Smooth muscle cell (in vitro differentiated cells): Measurements from ENCODE around the gene SIGLEC10. TPM values are rescaled to one million over a fixed set of nuclear protein-coding genes. Genes with fewer than 3 reads are reported as not detected.

Source experiments
- DNase-seq: peaks from one replicate; lab custom pipeline; 2025; ENCODE audit not compliant: unreplicated experiment; lab: John Stamatoyannopoulos, UW
- H2AFZ ChIP-seq: fragments of 200-600 bp; sonication (generic); 2 replicates; pipeline ENCODE4 v1.6.0; 2016; ENCODE audit warnings: antibody characterized with exemption, low read depth, mild to moderate bottlenecking
- H3F3A ChIP-seq: fragments of 200-600 bp; sonication (generic); 2 replicates; pipeline ENCODE4 v1.6.0; 2017; ENCODE audit warnings: antibody characterized with exemption, low read depth
- H3K27ac ChIP-seq: fragments of 200-600 bp; sonication (generic); 2 replicates; pipeline ENCODE4 v1.5.1; 2016; ENCODE audit warnings: low read depth, mild to moderate bottlenecking
- H3K27me3 ChIP-seq: fragments of 200-600 bp; sonication (generic); 2 replicates; pipeline ENCODE4 v1.6.1; 2016; ENCODE audit warnings: low read depth, mild to moderate bottlenecking
- H3K36me3 ChIP-seq: fragments of 200-600 bp; sonication (generic); 2 replicates; pipeline ENCODE4 v1.5.1; 2016; ENCODE audit warnings: low read depth
- H3K4me1 ChIP-seq: fragments of 200-600 bp; sonication (generic); 2 replicates; pipeline ENCODE4 v1.5.1; 2016; ENCODE audit warnings: low read depth
- H3K4me2 ChIP-seq: fragments of 200-600 bp; sonication (generic); 2 replicates; pipeline ENCODE4 v1.6.0; 2016; ENCODE audit warnings: mild to moderate bottlenecking
- H3K4me3 ChIP-seq: fragments of 200-600 bp; sonication (generic); 2 replicates; pipeline ENCODE4 v1.5.1; 2016; ENCODE audit warnings: mild to moderate bottlenecking
- H3K79me2 ChIP-seq: fragments of 200-600 bp; sonication (generic); 2 replicates; pipeline ENCODE4 v1.6.0; 2016; ENCODE audit warnings: low read depth, mild to moderate bottlenecking
- H3K9ac ChIP-seq: fragments of 200-600 bp; sonication (generic); 2 replicates; pipeline ENCODE4 v1.6.0; 2016; ENCODE audit warnings: low read depth
- H3K9me3 ChIP-seq: fragments of 200-600 bp; sonication (generic); replicated peaks from 2 replicates; pipeline ENCODE4 v1.5.1; 2016; ENCODE audit warnings: low read depth
- H4K20me1 ChIP-seq: fragments of 200-600 bp; sonication (generic); 2 replicates; pipeline ENCODE4 v1.6.0; 2016; ENCODE audit warnings: low read depth
- CTCF ChIP-seq: fragments of 200-600 bp; sonication (generic); IDR thresholded peaks from 2 replicates; pipeline ENCODE4 v1.5.1; 2017; ENCODE audit warnings: borderline replicate concordance, mild to moderate bottlenecking, antibody characterized with exemption; ENCODE audit not compliant: insufficient read depth, poor library complexity, severe bottlenecking
- WGBS: methylation state at CpG from one replicate; pipeline ENCODE4 v1.1.7; 2016; ENCODE audit warnings: low lambda C conversion rate; 5-methylcytosine and 5-hydroxymethylcytosine counted together
- polyA plus RNA-seq: library from polyadenylated mRNA; unstranded; fragments of >200 nt; fragmentation: Nextera tagmentation; extraction: Ambion mirVana; gene quantifications from 2 replicates; pipeline ENCODE4 v1.2.1, GENCODE V29; 2016
- small RNA-seq: library from RNA; depleted of rRNA; stranded (forward); fragments of <200 nt; gene quantifications from one replicate; pipeline ENCODE3, GENCODE V24; 2014
- total RNA-seq: library from RNA; depleted of rRNA; stranded (reverse); fragments of >200 nt; gene quantifications from 2 replicates; pipeline ENCODE4 v1.2.3, GENCODE V29; 2014

SIGLEC10 gene
- total and polyA plus RNA-seq, 2 experiments from 2014 or later: not detected

GRCh38 chr19:51364200-51365106, 53.0 kb downstream of the SIGLEC10 start:
- WGBS: 86% methylated on average over 15 of the region's 15 CpGs

GRCh38 chr19:51361239-51361638, 56.2 kb downstream of the SIGLEC10 start:
- 96% methylated on average over 13 of the region's 13 CpGs for WGBS

More at GRCh38 chr19:51364200-51365106, 53.0 kb downstream of the SIGLEC10 start:
- Histone ChIP-seq H4K20me1 (no peaks in the 10 kb centered on the region), H3K27me3 (no peaks in the 10 kb centered on the region), H3K4me3 (peak overlapping the region; percentile 93), H3K36me3 (no peaks in the 10 kb centered on the region), H3K79me2 (no peaks in the 10 kb centered on the region), H3K9me3 (no peaks in the 10 kb centered on the region), H3K4me1 (peaks cover 22% of the 10 kb centered on the region), H2AFZ (no peak overlapping the region), H3K4me2 (peak overlapping the region; percentile 100), H3F3A (peaks cover 6% of the 10 kb centered on the region), H3K27ac (no peak overlapping the region), H3K9ac (no peak overlapping the region)
- DNase-seq: no peak
- no peak for TF ChIP-seq CTCF

More at GRCh38 chr19:51361239-51361638, 56.2 kb downstream of the SIGLEC10 start:
- H2AFZ ChIP-seq: no peak overlapping the region
- no peak for DNase-seq
- no peaks in the 10 kb centered on the region for H3K9me3 ChIP-seq
- no peak for TF ChIP-seq CTCF
- no peaks in the 10 kb centered on the region for H3K36me3 ChIP-seq
- H3K4me3 ChIP-seq: no peak overlapping the region
- H4K20me1 ChIP-seq: peaks cover 2% of the 10 kb centered on the region
- no peaks in the 10 kb centered on the region for H3K79me2 ChIP-seq
- no peaks in the 10 kb centered on the region for H3K27me3 ChIP-seq
- H3K9ac ChIP-seq: no peak overlapping the region
- peaks cover 7% of the 10 kb centered on the region for H3F3A ChIP-seq
- peaks cover 10% of the 10 kb centered on the region for H3K4me1 ChIP-seq
- H3K4me2 ChIP-seq: no peak overlapping the region
- no peak overlapping the region for H3K27ac ChIP-seq

Small RNAs within 50 kb of the gene (small RNA-seq; reads per million reads assigned to genes)
- gene AC020914.5: not detected

Other genes with a start within 250 kb of the SIGLEC10 start
- gene CD33, start 192.6 kb downstream of the SIGLEC10 start, total RNA-seq: not detected in 2 replicates
- not detected in 2 replicates for gene CD33, start 192.6 kb downstream of the SIGLEC10 start, polyA plus RNA-seq
- gene SIGLECL1, start 166.6 kb downstream of the SIGLEC10 start, total RNA-seq: not detected in 2 replicates
- gene SIGLECL1, start 166.6 kb downstream of the SIGLEC10 start, polyA plus RNA-seq: not detected in 2 replicates
- gene IGLON5, start 106.0 kb downstream of the SIGLEC10 start, total RNA-seq: 3.5 and 4.6 TPM in 2 replicates
- 3.4 and 3.8 TPM in 2 replicates for gene IGLON5, start 106.0 kb downstream of the SIGLEC10 start, polyA plus RNA-seq
- 0.63 and 2.2 TPM in 2 replicates for gene VSIG10L, start 75.5 kb downstream of the SIGLEC10 start, total RNA-seq
- gene VSIG10L, start 75.5 kb downstream of the SIGLEC10 start, polyA plus RNA-seq: 2.5 and 4.2 TPM in 2 replicates
- gene ETFB, start 51.3 kb downstream of the SIGLEC10 start, total RNA-seq: 38.0 and 51.1 TPM in 2 replicates
- gene ETFB, start 51.3 kb downstream of the SIGLEC10 start, polyA plus RNA-seq: 94.5 and 108 TPM in 2 replicates
- not detected in 2 replicates for gene CLDND2, start 48.6 kb downstream of the SIGLEC10 start, total RNA-seq
- gene CLDND2, start 48.6 kb downstream of the SIGLEC10 start, polyA plus RNA-seq: 1.4 TPM in 1 of 2 replicates, not detected in the other
- not detected in 2 replicates for gene NKG7, start 45.0 kb downstream of the SIGLEC10 start, total RNA-seq
- gene NKG7, start 45.0 kb downstream of the SIGLEC10 start, polyA plus RNA-seq: not detected in 2 replicates
- not detected in 2 replicates for gene LIM2, start 29.7 kb downstream of the SIGLEC10 start, total RNA-seq
- gene LIM2, start 29.7 kb downstream of the SIGLEC10 start, polyA plus RNA-seq: not detected in 2 replicates
- not detected in 2 replicates for gene C19orf84, start 27.1 kb downstream of the SIGLEC10 start, total RNA-seq
- 0.71 TPM in 1 of 2 replicates, not detected in the other for gene C19orf84, start 27.1 kb downstream of the SIGLEC10 start, polyA plus RNA-seq
- not detected in 2 replicates for gene SIGLEC8, start 40.8 kb upstream of the SIGLEC10 start, total RNA-seq
- gene SIGLEC8, start 40.8 kb upstream of the SIGLEC10 start, polyA plus RNA-seq: not detected in 2 replicates
- not detected in 2 replicates for gene CEACAM18, start 60.9 kb upstream of the SIGLEC10 start, total RNA-seq
- not detected in 2 replicates for gene CEACAM18, start 60.9 kb upstream of the SIGLEC10 start, polyA plus RNA-seq
- gene SIGLEC12, start 84.2 kb upstream of the SIGLEC10 start, total RNA-seq: not detected in 2 replicates
- not detected in 2 replicates for gene SIGLEC12, start 84.2 kb upstream of the SIGLEC10 start, polyA plus RNA-seq
- 2.0 and 3.6 TPM in 2 replicates for gene SIGLEC6, start 114.0 kb upstream of the SIGLEC10 start, total RNA-seq
- gene SIGLEC6, start 114.0 kb upstream of the SIGLEC10 start, polyA plus RNA-seq: not detected in 2 replicates
- 3.6 and 6.9 TPM in 2 replicates for gene ZNF175, start 153.6 kb upstream of the SIGLEC10 start, total RNA-seq
- 1.1 TPM in 2 replicates for gene ZNF175, start 153.6 kb upstream of the SIGLEC10 start, polyA plus RNA-seq
- not detected in 2 replicates for gene SIGLEC5, start 212.8 kb upstream of the SIGLEC10 start, total RNA-seq
- not detected in 2 replicates for gene SIGLEC5, start 212.8 kb upstream of the SIGLEC10 start, polyA plus RNA-seq
- not detected in 2 replicates for gene SIGLEC14, start 229.2 kb upstream of the SIGLEC10 start, total RNA-seq
- not detected in 2 replicates for gene SIGLEC14, start 229.2 kb upstream of the SIGLEC10 start, polyA plus RNA-seq